Stimulated activated CD8-positive, alpha-beta memory T cell treated with anti-CD3 and anti-CD28 coated beads, Interleukin-15, amount 100 ng/mL, for 1 hour (primary cell): ENCODE measurements around the gene NEK6.

Experiments used
- DNase-seq: peaks from one replicate; pipeline ENCODE4 v3.0.0-alpha.2; 2020; ENCODE audit warnings: low read depth

Gene NEK6

GRCh38 chr9:124342776-124343485, 85.2 kb downstream of the NEK6 start:
- no peak for DNase-seq

DNA sequence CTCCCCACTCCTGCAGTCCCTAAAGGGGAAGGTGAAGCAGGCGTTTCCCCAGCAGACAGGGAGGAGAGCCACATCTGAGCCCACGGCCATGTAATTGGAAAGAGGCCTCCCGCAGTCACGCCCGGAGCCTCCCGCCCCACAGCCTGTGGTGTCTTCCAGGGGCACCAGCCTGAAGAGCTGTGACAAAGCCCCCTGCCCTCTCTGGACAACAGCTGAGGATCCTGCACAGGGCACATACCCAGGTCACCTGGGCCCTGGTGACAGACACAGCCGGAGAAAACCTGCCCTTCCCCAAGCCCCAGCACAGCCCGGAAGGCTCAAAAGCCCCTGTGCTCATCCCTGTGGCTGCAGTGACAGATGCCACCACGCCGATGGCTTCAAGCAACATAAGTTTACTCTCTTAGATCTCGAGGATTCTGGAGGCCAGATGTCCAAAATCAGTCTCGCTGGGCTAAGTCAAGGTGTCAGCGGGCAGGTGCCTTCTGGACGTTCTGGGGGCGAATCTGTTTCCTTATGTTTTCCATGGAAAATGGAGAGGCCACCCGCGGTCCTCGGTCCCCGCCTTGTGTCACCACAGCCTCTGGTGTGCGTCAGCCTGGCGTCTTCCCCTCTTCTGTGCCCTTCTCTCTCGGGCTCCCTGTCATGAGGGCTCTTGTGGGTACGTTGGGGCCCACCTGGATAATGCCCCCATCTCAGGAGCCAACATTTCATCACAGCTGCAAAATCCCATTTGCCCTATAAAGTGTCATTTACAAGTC, 86.0 kb downstream of the NEK6 start:
- DNase-seq, result no peak

- no peak for DNase-seq
These were observed 86.7 kb downstream of the NEK6 start for GRCh38 chr9:124344291-124345050.

- DNase-seq, result no peak
These were observed 87.3 kb downstream of the NEK6 start for GRCh38 chr9:124345063-124345462.

DNA sequence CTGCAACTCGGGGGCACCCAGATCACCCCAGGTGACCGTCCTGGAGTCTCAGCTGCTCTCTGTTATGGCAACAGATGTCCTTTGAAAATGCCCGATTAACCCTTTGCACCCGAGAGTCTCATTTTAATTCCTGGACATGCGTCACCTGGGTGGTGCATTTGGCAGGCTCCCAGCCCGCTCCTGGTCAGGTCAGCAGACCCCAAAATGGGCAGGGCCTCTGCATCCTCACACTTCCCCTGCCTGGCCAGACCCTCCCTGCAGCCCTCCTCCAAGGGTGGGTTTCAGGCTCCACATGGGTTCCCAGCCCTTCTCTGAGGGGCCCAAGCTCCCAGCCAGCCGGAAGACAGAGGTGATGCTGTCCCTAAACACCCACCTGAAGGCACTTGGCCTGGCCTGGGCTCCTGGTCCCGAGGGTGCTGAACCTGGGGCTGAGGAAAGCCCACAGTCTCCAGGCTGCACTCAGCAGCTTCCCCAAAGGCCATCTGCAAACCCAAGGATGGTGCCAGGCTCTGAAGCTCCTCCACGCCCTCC, 88.1 kb downstream of the NEK6 start:
- DNase-seq, result no peak

DNA sequence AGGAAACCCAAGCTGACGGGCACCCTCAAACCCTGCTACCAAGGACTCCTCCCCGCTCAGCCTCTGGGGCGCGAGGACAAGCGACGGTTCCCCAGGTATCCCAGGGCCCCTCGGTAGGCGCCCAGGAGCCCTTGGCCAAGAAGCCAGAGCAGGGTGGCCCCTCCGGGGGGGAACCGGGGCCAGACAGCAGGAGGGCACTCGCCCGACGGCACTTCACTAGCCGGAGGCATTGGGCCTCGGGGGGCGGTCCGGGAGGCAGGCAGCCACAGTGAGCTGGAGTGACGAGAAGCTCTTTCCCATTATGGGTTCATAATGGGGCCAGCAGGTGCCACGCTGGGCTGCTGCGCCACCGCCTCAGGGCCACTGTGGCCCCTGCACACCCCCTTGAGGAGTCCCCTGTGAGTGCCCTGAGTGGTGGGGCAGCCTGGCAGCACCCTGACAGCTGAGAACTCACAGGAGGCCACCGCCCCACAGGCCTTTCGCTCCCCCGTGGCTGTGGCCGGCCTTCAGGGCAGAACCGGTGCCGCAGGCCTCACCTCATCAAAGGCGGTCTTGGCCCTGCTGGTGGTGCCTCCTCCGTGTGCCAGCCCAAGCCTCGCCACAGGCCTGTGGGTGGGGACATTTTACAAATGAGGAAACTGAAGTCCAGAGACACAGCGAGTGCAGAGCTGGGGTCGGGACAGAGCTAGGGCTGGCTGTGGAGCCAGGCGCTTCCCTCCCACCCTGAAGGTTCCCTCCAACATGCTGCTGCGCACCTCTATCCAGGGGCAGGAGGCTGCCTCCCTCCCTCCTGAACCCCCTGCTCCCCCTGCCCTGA, 88.8 kb downstream of the NEK6 start:
- DNase-seq, result no peak

- DNase-seq, result no peak
These were observed 89.6 kb downstream of the NEK6 start for GRCh38 chr9:124347206-124347967.

GRCh38 chr9:124347968-124348358, 90.2 kb downstream of the NEK6 start:
- no peak for DNase-seq

DNA sequence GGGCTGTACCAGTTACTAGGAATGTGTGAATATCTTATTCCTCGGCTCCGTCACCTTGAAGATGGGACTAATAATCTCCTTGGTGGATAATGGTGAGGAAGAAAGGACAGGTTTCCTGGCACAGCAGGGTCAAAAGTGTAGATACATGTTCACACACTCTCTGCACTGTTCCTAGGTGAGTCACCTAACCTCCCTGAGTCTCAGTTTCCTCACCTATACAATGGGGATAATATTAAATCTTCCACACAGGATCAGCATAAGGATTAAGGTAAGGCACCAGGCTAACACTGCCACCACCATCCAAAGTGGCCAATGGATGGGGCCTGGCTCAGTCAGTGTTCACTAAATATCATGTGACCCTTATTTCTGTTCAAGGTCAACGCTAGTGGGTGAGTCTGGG, 90.6 kb downstream of the NEK6 start:
- DNase-seq, result no peak

- DNase-seq, result no peak
These were observed 91.1 kb downstream of the NEK6 start for GRCh38 chr9:124348831-124349230.

DNA sequence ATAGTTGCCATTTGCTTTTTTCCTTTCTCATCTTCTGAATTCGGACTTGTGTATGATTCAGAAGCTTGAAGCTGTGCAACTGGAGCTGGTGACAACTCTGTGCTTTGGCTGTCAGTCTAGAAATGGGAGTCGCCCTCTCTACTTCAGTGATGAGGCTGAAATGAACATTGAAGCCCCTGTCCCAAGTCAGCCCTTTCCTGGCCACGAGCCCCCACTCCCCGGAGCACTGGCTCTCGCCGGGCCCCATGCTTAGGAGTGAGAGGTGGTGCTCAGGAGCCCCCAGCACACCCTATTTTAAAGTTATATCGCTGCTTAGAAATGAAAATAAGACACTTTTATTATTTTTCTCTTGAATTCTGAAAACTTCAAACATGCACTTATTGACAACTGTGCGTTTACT, 91.5 kb downstream of the NEK6 start:
- DNase-seq, result no peak

GRCh38 chr9:124349675-124350493, 92.1 kb downstream of the NEK6 start:
- DNase-seq, result no peak

- DNase-seq, result no peak
These were observed 92.9 kb downstream of the NEK6 start for GRCh38 chr9:124350494-124351263.

DNA sequence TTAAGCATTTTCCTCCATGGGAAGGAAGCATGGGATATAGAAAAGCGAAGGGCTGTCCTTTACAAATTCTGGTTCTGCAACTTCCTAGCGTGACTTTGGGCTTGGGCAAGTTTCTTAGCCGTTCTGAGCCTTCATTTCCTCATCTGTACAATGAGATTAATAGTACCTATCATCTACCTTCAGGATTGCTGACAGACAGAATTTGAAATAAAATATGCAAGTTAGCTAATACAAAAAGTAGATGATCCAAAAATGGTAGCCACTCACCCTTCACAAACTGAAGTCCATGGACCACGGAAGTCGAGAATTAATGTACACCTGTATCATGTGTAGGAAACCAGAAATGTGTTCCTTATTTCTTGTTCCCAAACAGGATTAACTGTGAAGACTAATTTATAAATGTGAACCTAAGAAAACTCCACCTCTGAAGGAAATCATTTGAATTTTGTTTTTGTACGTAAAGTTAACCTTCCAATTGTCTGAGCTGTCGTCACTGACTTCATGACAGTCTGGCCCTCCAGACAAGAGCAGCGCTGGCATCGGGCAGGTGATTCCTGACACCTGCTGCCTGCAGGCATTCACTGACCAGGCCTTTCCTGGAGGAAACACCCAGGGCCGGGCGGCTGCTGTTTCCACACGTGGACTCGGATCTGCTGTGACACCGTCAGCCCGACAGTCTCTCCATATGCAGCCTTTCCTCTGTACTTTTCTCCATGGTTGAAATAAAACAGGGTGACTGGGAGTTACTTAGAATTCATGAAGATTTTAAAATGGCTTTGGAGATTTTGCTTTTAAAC, 94.1 kb downstream of the NEK6 start:
- DNase-seq, result no peak

DNA sequence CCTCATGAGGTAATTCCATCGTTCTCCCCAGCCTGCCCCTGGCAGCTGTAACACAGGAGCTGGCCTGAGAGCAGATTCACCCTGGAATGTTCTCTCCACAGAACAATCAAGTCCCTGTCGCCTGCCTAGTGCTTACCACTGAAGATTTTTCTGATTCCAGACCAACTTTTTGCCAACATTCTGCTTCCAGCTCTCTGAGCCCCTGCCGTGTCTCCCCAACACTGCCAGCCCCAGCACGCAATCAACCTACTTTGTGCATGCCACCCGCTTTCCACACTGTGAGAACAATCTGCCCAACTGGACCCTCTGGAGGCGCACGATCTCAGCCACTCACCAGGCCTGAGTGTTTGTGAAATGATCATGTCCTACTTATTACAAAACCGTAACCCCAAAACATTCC, 94.9 kb downstream of the NEK6 start:
- no peak for DNase-seq

DNA sequence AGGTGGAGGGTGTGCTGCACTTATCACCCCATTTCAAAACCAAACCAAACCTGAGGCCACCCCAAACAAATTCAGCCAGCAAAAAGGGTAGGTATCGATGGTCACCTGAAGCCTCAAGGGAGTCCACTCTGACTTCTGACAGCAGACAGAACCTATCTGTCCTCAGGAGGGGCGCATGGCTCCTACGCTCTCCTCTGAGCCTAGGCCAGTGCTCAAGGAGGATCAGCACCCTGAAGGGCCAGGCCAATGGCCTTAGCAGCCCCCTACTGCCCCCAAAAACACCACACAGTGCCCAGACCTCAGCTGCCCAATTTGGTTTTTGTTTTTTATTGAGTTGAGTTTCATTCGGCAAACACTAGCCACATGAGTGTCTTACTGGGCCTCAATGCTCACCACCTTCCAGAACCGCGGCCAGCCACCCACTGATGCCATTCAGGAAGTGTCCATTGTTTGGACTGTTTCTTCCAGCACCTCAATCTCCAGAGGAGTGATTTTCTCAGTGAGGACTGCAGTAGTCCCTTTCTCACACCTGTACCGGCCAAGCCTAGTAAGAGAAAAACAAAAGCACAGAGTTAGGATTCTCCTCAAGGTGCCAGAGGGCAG, 95.5 kb downstream of the NEK6 start:
- no peak for DNase-seq

GRCh38 chr9:124353811-124354274, 96.1 kb downstream of the NEK6 start:
- no peak for DNase-seq
